IPS-NIHi7 (cell line): ENCODE results near the gene SLC34A1.
"Not testable (repeated sequence)": the region's sequence is repeated elsewhere in the genome, so short reads cannot be mapped to it uniquely, and the experiment has no call there.

Source experiments
- DNase-seq: peaks from one replicate; pipeline ENCODE4 v3.0.0; 2012; ENCODE audit warnings: mixed read lengths; ENCODE audit errors: extremely low spot score

Gene SLC34A1, protein sequence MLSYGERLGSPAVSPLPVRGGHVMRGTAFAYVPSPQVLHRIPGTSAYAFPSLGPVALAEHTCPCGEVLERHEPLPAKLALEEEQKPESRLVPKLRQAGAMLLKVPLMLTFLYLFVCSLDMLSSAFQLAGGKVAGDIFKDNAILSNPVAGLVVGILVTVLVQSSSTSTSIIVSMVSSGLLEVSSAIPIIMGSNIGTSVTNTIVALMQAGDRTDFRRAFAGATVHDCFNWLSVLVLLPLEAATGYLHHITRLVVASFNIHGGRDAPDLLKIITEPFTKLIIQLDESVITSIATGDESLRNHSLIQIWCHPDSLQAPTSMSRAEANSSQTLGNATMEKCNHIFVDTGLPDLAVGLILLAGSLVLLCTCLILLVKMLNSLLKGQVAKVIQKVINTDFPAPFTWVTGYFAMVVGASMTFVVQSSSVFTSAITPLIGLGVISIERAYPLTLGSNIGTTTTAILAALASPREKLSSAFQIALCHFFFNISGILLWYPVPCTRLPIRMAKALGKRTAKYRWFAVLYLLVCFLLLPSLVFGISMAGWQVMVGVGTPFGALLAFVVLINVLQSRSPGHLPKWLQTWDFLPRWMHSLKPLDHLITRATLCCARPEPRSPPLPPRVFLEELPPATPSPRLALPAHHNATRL

DNA sequence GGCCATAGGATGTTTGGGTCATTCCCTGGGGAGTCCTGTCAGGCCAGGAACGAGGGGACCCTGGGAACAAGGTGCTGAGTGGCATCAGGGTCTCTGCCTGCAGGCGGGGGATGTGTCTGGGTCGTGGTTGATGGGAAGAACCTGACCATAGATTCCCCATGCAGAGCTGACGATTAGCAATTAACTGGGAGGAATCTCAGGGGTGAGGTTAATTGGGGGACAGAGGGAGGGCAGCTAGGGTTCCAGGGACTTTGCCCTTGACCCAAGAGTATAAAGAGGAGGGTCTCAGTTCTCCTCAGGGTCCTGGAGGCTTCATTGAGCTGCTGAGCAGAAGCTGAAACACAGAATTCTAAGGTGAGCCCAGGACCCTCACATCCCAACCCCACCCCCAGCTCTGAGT is at the start of gene SLC34A1:
SLC34A1 (plus strand) TSS at position 301 of the 400 bp plus-strand sequence. CDS start 1,308 bp downstream, outside the sequence.
- DNase-seq, result no peak

GRCh38 chr5:177334781-177335700 is 49.2 kb upstream of the SLC34A1 start:
- no peak for DNase-seq

DNA sequence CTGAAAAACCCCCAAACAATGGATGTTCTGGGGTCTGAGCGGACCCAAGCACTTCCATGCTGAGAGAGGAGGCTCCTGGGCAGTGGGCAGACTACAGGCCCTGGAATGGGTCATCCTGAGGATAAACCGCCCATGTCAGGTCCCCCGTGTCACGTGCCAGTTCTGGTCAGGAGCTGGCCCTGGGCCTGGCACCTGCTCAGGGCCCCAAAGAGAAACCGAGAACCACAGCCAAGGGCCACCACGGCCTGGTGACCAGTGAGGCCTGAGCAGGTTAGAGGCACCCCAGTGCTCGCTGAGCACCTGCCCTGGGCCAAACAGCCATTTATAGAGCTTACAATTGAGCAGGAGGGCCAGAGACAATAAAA is 48.6 kb upstream of the SLC34A1 start:
- no peak for DNase-seq

DNA sequence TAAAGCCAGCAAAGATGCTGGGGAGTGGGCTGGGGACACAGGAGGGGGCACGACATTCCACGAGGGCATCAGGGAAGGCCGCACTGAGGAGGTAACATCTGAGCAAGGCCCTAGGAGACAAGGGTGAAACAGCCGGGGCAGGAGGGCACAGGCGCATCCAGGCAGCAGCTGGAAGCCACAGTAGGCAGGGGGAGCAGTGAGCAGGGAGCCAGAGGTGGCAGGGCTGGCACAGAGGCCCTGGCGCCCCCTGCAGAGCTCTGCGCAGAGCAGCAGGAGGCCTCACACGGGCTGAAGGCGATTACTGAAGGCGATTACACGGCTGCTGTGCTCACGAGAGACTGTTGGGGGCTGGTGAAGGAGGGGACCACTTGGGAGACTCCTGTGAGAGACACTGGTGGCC is 48.1 kb upstream of the SLC34A1 start:
- DNase-seq, result no peak

DNA sequence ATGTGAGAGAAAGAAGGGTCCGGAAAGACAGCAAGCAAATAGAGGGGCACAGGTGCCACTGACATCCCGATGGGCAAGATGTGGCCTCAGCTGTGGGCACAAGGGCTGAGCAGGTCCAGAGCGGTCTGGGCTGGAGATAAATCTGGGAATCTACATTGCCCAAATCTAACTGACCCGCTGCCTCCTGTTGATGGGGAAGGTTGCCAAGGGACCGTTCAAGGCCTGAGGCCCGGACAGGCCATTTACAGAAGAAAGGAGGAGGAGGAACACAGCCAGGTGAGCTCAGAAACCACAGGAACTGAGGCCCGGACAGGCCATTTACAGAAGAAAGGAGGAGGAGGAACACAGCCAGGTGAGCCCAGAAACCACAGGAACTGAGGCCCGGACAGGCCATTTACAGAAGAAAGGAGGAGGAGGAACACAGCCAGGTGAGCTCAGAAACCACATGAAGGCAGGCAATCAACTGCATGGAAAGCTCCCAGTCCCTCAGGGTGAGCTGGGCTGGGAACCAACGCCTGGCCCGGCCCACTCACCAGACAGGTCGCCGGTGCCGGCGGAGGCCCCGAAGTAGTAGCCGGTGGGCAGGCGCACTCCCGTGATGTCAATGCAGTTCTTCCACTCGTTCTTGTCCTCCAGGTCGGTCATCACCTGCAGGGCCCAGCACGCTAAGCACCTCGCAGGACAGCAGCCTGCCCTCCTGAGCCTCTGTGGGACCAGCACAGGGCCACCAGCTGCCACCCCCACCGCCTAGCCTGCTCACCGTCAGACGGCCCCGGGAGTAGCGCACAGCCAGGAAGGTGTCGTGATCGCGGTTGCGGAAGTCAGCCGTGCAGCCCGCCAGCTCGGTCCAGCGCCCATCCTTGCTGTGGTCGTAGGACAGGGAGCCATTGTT is 47.4 kb upstream of the SLC34A1 start:
- DNase-seq, result no peak

DNA sequence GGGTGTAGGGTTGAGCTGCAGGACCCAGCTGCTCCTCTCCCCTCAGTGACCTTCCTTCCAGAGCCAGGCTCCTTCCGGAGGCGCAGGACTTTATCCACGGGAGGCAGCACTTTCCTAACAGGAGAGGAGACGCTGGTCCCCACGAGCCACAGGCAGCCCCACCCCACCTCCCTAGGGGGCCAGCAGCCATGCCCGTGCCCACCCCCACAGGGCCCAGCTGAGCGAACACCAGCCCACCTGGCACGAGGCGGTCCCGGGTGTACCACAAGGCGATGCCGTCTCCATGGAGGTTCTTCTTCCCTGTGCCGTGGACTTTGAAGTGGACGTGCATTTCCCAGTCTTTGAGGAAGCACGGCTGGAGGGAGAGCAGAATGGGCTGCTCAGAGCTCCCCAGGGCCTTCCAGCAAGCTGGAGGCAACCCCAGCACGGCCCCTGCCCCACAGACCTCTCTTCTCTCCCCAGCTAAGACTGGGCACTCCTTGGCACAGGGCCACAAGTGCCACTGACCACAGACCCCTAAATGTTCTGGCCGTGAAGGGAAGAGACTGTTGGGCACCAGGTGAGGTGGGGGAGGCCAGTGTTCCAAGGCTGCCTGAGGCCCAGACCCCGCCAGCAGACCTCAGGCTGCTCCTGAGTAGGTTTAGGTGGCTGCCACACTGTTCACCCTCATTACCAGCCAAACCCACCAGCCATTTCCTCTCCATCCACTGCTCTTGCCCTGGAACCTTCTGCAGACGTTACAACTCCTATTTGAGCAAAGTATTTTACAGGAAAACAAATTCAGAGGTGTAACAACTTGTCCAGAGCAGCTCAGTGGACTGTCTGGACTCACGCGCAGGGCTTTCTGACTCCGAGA is 45.8 kb upstream of the SLC34A1 start:
- no peak for DNase-seq

DNA sequence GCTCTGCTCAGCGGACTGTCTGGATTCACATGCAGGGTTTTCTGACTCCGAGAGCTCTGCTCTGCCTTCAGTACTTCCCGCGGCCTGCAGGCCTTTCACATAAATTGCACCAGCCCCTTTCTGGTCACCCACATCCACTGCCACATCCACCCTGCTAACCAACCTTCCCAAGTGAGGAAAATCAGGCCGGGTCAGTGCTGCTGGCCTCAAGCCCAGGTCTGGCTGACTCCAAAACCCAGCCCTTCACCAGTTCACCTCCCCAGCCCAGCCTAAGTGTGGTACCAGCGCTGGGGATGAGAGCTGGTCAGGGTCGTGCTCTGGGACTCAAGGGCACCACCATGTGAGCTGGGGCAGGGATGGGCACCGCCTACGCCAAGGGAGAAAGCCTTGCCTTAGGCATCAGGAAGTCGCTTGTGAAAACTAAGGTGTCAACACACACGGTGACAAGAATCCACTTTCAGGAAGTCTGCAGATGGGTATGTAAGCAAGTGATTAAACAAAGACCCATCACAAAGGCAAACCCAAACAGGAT is 45.1 kb upstream of the SLC34A1 start:
- DNase-seq, result no peak

DNA sequence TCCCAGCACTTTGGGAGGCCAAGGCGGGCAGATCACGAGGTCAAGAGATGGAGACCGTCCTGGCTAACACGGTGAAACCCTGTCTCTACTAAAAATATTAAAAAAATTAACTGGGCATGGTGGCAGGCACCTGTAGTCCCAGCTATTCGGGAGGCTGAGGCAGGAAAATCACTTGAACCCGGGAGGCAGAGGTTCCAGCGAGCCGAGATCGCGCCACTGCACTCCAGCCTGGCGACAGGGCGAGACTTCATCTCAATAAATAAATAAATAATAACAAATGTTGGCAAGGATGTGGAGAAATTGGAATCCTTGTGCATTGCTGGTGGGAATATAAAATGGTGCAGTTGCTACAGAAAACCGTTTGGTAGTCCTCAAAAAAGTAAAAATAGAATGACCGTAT is 41.2 kb upstream of the SLC34A1 start:
- DNase-seq, result not testable (repeated sequence)

GRCh38 chr5:177343777-177344176 is 40.5 kb upstream of the SLC34A1 start:
- DNase-seq, result no peak

DNA sequence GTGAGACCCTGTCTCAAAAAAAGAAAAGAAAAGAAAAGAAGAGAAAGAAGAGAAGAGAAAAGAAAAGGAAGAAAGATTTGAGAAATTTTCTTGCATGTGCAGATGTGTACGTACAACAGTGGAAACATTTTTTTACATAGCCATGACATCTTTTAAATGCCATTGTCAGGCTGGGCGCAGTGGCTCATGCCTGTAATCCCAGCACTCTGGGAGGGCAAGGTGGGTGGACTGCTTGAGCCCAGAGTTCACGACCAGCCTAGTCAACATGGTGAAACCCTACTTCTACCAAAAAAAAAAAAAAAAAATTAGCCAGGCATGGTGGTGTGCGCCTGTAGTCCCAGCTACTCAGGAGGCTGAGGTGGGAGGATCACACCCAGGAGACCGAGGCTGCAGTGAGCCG is 39.3 kb upstream of the SLC34A1 start:
- DNase-seq, result no peak

DNA sequence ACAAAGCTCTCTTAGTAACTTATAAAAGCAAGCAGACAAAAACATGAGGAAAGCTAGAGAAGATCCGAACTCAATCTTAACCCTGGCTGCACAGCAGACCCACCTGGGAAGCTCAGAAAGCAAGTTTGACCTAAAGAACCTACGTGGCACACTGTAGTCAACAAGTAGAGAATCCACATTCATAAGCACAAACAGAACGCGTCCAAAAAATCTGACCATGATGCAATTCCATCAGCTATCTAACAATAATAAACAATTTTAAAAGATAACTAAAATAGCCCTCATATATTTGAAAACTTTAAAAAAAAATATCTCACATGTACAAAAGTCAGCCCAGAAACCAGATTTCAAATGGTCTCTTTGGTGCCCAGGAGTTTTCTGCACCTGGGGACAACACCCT is 37.4 kb upstream of the SLC34A1 start:
- no peak for DNase-seq

DNA sequence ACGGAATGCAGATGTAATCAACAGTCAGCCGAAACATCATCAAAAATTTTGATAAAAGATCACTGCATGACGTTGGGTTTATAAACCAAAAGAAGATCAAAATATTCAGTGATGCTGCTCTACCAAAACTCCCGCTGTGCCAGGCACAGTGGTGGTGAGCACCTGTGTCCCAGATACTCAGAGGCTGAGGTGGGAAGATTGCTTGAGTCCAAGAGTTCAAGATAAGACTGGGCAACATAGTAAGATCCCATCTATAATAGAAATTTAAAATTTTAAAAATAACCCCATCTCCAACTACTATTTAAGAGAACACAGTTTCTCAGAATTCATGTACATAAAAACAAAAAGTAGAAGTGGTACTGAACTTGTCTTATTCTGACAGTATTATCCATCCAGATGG is 36.5 kb upstream of the SLC34A1 start:
- DNase-seq, result no peak

DNA sequence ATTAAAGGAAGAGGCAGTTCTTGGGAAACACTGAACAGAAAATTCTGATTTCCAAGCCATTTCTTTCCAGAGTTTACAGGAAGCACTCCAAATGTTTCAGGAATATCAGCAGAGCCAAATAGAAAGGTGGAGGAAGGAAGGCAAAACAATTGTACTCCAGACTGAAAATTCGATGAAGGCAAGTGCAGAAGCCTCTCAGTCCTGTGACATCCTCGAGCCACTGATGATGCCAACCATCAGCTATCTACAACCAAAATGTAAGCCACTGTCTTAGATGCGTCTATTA is 34.9 kb upstream of the SLC34A1 start:
- no peak for DNase-seq

- no peak for DNase-seq
Measured at GRCh38 chr5:177349762-177350161, 34.5 kb upstream of the SLC34A1 start.

DNA sequence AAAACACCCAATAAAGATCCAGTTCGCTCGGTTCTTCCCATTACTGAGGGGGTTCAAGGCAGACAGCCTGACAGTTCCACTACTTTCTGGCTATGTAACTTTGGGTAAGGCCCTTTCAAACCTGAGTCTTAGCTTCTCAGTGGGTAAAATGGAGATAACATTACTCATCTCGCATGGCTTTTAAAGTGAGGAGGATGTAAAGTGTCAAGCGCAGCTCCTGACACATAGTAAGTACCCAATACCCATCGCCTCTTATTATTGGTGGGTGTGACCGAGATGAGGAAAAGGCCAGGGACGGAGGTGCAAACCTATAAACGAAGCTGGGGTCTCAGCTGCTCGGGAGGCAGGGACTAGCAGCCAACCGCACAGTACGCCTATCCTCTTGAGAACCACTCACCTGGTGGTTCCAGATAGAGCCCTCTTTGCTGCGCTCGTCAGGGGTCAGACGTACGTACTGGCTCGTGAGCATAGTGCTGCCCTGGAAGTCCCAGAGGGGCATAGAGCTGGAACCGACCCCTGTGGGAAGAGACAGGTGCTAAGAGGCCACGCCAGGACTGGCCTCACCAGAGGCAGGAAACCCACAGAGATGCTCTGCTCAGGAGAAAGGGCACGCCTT is 33.4 kb upstream of the SLC34A1 start:
- DNase-seq, result no peak

- DNase-seq, result peak; percentile 95
Measured at GRCh38 chr5:177351392-177352329, 32.6 kb upstream of the SLC34A1 start, which contains the start of gene LMAN2. Gene LMAN2 (minus strand): TSS chr5:177351668. CDS start chr5:177351647, 21 bp downstream.

DNA sequence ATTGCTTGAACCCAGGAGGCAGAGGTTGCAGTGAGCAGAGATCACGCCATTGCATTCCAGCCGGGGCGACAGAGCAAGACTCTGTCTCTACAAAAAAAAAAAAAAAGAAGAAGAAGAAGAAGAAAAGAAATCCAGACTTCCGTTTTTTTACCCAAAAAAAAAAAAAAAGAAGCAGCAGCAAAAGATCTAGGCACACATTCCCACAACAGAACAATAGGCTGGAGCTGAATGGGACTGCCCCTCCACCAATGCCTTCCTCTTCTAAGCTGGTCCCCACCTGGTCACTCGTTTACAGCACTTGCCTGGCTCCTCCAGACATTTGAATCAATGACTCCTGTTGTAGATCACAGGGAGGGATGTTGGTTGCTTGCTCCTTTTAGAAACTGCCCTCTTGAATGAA is 31.1 kb upstream of the SLC34A1 start:
- DNase-seq, result no peak

DNA sequence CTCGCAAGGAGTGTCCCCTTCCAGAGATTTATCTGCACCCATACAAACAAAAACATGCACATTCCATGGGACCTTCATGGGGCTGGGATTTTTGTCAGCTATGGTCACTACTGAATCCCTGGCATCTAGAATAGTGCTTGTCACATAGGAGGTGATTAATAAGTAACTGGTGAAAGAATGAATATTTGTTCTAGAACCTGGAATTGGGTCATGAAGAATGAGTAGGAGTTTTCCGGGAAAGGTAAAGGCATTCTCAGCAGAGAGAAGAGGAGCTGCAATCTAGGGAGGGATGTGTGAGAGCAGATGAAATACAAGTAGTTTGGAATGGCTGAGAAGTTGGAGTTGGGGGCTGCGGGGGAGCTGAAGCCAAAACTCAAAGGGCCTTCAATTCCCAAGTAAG is 30.0 kb upstream of the SLC34A1 start:
- DNase-seq, result no peak

DNA sequence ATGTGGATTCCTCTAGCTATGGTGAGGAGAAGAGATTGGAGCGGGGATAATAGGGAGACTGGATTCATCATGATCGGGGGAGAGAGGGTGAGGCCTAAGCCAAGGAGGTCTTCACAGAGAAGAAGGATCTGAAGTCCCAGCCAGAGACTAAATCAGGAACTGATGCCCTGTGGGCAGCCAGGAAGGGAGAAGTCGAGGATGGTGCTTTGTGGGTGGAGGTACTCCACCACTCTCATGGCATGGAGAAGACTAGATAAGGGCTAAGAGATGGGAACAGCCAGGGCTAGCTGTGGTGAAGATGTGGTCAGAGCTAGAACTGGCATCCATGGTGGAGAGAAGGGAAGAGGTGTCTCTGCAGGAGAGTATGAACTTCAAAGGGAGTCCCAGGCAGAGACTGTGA is 29.5 kb upstream of the SLC34A1 start:
- DNase-seq, result no peak
